NCI-H2196 (cell line): ENCODE measurements around the gene WDR7.

Experiments used
- DNase-seq: peaks from one replicate; lab custom pipeline; 2025; ENCODE audit not compliant: unreplicated experiment; lab: John Stamatoyannopoulos, UW

The WDR7 gene

GRCh38 chr18:57063601-57064103 is 412.5 kb downstream of the WDR7 start:
- DNase-seq: no peak

GRCh38 chr18:57073501-57074187 is 422.5 kb downstream of the WDR7 start:
- no peak for DNase-seq

- DNase-seq: no peak
Measured at GRCh38 chr18:57075716-57076400, 424.7 kb downstream of the WDR7 start.

GRCh38 chr18:57077005-57077765 is 426.0 kb downstream of the WDR7 start:
- no peak for DNase-seq

GRCh38 chr18:57077786-57078552 is 426.8 kb downstream of the WDR7 start:
- DNase-seq: no peak

DNA sequence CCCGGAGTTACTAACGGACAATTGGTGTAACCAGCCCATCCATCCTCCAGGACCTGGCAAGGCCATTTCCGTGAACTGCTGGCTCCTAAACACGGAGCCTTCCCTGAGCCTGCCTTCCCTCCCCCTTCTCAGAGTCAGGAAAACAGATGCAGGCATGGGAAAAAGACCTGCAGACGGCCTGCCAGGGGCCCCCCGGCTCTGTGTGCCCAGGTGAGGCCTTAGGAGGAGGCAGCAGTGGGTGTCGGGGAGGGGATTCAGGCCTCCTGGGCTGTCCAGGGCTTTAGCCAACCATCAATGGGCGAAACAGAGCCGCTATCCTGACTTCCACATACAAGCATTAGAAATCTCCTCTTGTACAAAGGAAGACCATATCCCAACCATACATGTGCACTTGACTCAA is 427.5 kb downstream of the WDR7 start:
- DNase-seq: no peak

DNA sequence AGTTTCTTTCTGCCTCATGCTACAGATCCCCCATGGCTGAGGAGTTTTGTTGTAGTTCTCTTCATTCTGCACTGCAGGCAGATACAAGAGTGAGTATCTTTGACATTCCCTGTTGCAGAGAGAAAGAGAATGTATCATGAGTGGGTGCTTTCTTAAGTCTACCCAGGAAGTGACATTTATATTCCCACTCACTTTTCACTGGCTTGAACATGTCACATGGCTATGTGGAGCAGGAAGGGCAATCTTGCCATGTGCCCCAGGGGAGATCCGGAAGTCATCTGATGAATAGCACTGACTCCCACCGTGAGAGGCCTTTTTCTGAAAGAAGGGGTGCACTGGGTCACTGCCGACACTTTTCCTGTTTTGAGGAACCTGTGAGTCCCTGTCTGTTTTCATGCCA is 429.3 kb downstream of the WDR7 start:
- no peak for DNase-seq

- DNase-seq: no peak
Measured at GRCh38 chr18:57081899-57082298, 430.7 kb downstream of the WDR7 start.

GRCh38 chr18:57083485-57083884 is 432.3 kb downstream of the WDR7 start:
- DNase-seq: no peak

DNA sequence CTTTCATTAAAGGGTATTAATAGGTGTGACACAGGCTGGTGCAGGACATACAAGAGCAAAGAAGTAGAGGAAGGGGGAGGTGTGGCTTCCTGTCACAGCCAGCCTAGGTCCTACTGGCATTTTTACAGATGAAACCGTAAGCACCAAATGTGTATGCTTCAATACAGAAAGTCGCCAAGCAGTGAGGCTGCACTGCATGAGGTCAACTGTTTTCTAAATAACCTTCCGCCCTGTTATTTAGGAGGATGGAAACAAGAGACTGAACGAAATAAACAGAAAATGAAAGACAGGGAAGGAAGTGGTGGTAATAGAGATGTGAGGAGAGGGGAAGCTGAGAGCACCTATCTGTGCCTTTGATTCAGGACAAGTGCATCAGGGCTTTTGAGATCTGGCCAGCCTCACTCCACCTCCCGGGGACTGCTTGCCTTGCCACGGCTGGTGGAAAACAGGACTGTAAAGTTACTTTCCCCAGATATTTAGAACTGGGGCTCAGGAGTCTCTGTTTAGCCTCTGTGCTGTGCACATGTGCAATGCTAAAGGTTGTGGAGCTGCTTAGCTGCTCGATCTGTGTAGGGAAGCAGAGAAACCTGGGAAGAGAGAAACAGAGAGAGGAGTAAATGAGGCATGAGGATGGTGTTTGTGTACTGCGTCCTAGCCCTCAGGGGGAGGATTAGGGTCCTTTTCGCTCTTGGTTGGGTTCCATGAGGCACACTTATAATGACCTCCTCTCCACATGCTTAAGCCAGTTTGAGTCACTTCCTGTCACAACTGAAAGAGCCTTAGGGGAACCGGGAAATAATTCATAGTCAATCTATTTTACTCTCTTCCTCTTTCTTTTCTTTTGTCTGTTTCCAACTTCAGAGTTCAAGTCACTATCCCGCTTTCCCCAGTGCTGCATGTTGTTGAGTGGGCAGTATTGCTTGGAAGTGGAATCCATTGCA is 433.4 kb downstream of the WDR7 start:
- no peak for DNase-seq

- no peak for DNase-seq
Measured at GRCh38 chr18:57085371-57085770, 434.2 kb downstream of the WDR7 start.

- DNase-seq: no peak
Measured at GRCh38 chr18:57086163-57086562, 435.0 kb downstream of the WDR7 start.
